H1 (cell line): ENCODE measurements around the gene BABAM2. TPM values are rescaled to one million over a fixed set of nuclear protein-coding genes. Genes with fewer than 3 reads are reported as not detected.

Experiments used
- CTCF ChIA-PET: fragments of 300-600 bp; sonication (Branson Sonifier 250); formaldehyde crosslinking; loops from one replicate; lab custom pipeline; 2021; ENCODE audit not compliant: partially characterized antibody; lab: Charles Lee
- POLR2A ChIA-PET: fragments of 300-600 bp; sonication (Branson Sonifier 250); formaldehyde crosslinking; loops from one replicate; lab custom pipeline; 2021; ENCODE audit warnings: inconsistent platforms; ENCODE audit not compliant: partially characterized antibody; lab: Charles Lee
- DNase-seq, 2 experiments: peaks; one replicate each; pipeline versions ENCODE4 v3.0.0 to v3.0.0-alpha.2; 2010 to 2022; ENCODE audit warnings: low spot score in 2 of 2, low read depth in 1 of 2, mixed read lengths in 1 of 2
- FAIRE-seq: peaks from 2 replicates; lab custom pipeline; 2011; peaks lifted over from hg19 to GRCh38; lab: Jason Lieb, UNC
- H2AFZ ChIP-seq: 2 replicates; pipeline ENCODE4 v1.8.1; 2012; ENCODE audit warnings: low read length, inconsistent platforms
- H2AK5ac ChIP-seq: 2 replicates; pipeline ENCODE4 v1.6.1; 2013; ENCODE audit warnings: low read depth, low read length
- H2BK120ac ChIP-seq: replicated peaks from 2 replicates; pipeline ENCODE3; 2013; ENCODE audit warnings: low read depth, low read length, inconsistent platforms
- H2BK12ac ChIP-seq: 2 replicates; pipeline ENCODE4 v1.6.1; 2013; ENCODE audit warnings: low read depth, low read length
- H2BK15ac ChIP-seq: 2 replicates; pipeline ENCODE4 v1.6.1; 2013; ENCODE audit warnings: low read length
- H2BK20ac ChIP-seq: 2 replicates; pipeline ENCODE4 v1.6.1; 2013; ENCODE audit warnings: low read length
- H2BK5ac ChIP-seq: 2 replicates; pipeline ENCODE4 v1.6.1; 2013; ENCODE audit warnings: low read depth, low read length
- H3K14ac ChIP-seq: 2 replicates; pipeline ENCODE4 v1.6.1; 2013; ENCODE audit warnings: inconsistent platforms; ENCODE audit not compliant: insufficient read length
- H3K18ac ChIP-seq: 2 replicates; pipeline ENCODE4 v1.6.1; 2013; ENCODE audit warnings: low read length; ENCODE audit errors: extremely low read depth
- H3K23ac ChIP-seq: 2 replicates; pipeline ENCODE4 v1.6.1; 2013; ENCODE audit warnings: inconsistent platforms; ENCODE audit not compliant: insufficient read length
- H3K23me2 ChIP-seq: 2 replicates; pipeline ENCODE4 v1.6.1; 2013; ENCODE audit warnings: low read depth, low read length
- H3K27ac ChIP-seq: 2 replicates; pipeline ENCODE4 v1.6.1; 2011; ENCODE audit warnings: low read depth, low read length, inconsistent platforms
- H3K27me3 ChIP-seq, 4 experiments: replicated peaks in 1 of 4; 1 replicate in 1 of 4; 2 replicates in 3 of 4; pipeline versions ENCODE4 v1.6.1 to v1.8.1; 2011 to 2013; ENCODE audit warnings: low read length in 3 of 4, mild to moderate bottlenecking in 3 of 4, inconsistent platforms in 2 of 4, mixed read lengths in 2 of 4, moderate library complexity in 1 of 4; ENCODE audit not compliant: control insufficient read depth in 3 of 4, insufficient read depth in 3 of 4; ENCODE audit errors: extremely low read depth in 1 of 4
- H3K36me3 ChIP-seq, 4 experiments: 2 replicates each; pipeline versions ENCODE4 v1.6.1 to v1.8.1; 2011 to 2013; ENCODE audit warnings: mild to moderate bottlenecking in 4 of 4, low read length in 3 of 4, moderate library complexity in 2 of 4, control low read depth in 1 of 4, inconsistent platforms in 1 of 4; ENCODE audit not compliant: insufficient read depth in 4 of 4, control insufficient read depth in 2 of 4
- H3K4ac ChIP-seq: replicated peaks from 2 replicates; pipeline ENCODE3; 2013; ENCODE audit warnings: low read length, low read depth, mixed read lengths, inconsistent platforms; ENCODE audit not compliant: insufficient read length
- H3K4me1 ChIP-seq, 4 experiments: replicated peaks in 1 of 4; 1 replicate in 1 of 4; 2 replicates in 3 of 4; pipeline versions ENCODE4 v1.6.1 to v1.8.1; 2011 to 2013; ENCODE audit warnings: low read length in 3 of 4, inconsistent platforms in 2 of 4, mixed read lengths in 1 of 4; ENCODE audit not compliant: insufficient read depth in 4 of 4, control insufficient read depth in 3 of 4
- H3K4me2 ChIP-seq, 2 experiments: 2 replicates each; pipeline versions ENCODE4 v1.6.1 to v1.8.1; 2011 to 2013; ENCODE audit warnings: low read depth in 2 of 2, low read length in 2 of 2, control low read depth in 1 of 2, inconsistent platforms in 1 of 2, mild to moderate bottlenecking in 1 of 2; ENCODE audit not compliant: insufficient read depth in 1 of 2
- H3K4me3 ChIP-seq, 4 experiments: fragments of 200-600, 300-600 bp in 1 of 4; sonication (generic), shearing (Covaris generic), sonication (Bioruptor Twin) in 1 of 4; 2 replicates each; pipeline versions ENCODE4 v1.5.1 to v1.8.1; 2011 to 2016; ENCODE audit warnings: low read length in 4 of 4, low read depth in 3 of 4, control low read depth in 2 of 4, inconsistent platforms in 2 of 4, mild to moderate bottlenecking in 2 of 4, mixed read lengths in 1 of 4, moderate library complexity in 1 of 4; ENCODE audit not compliant: insufficient read depth in 2 of 4; ENCODE audit errors: extremely low read depth in 1 of 4
- H3K56ac ChIP-seq: replicated peaks from 2 replicates; pipeline ENCODE3; 2013; ENCODE audit warnings: low read depth, mild to moderate bottlenecking, mixed read lengths, low read length, inconsistent platforms; ENCODE audit not compliant: insufficient read length
- H3K79me1 ChIP-seq: 2 replicates; pipeline ENCODE4 v1.6.1; 2013; ENCODE audit warnings: low read depth, low read length, control low read depth
- H3K79me2 ChIP-seq, 2 experiments: 2 replicates each; pipeline versions ENCODE4 v1.6.1 to v1.8.1; 2012 to 2013; ENCODE audit warnings: low read length in 2 of 2, mild to moderate bottlenecking in 2 of 2, inconsistent platforms in 1 of 2; ENCODE audit not compliant: insufficient read depth in 2 of 2, control insufficient read depth in 1 of 2
- H3K9ac ChIP-seq, 4 experiments: replicated peaks in 1 of 4; 1 replicate in 1 of 4; 2 replicates in 3 of 4; pipeline versions ENCODE4 v1.6.1 to v1.8.1; 2011 to 2013; ENCODE audit warnings: low read depth in 3 of 4, low read length in 3 of 4, control low read depth in 2 of 4, mild to moderate bottlenecking in 2 of 4, moderate library complexity in 2 of 4, inconsistent platforms in 1 of 4; ENCODE audit errors: extremely low read depth in 1 of 4
- H3K9me3 ChIP-seq, 2 experiments: 2 replicates each; pipeline versions ENCODE4 v1.6.1 to v1.8.1; 2012 to 2013; ENCODE audit warnings: mild to moderate bottlenecking in 2 of 2, moderate library complexity in 2 of 2, control low read depth in 1 of 2, inconsistent platforms in 1 of 2, low read depth in 1 of 2, low read length in 1 of 2, mixed read lengths in 1 of 2; ENCODE audit not compliant: insufficient read depth in 2 of 2
- H4K20me1 ChIP-seq, 2 experiments: replicated peaks in 1 of 2; 2 replicates each; pipeline versions ENCODE3 to v1.8.1; 2011 to 2013; ENCODE audit warnings: inconsistent platforms in 2 of 2, low read length in 2 of 2, mild to moderate bottlenecking in 1 of 2; ENCODE audit not compliant: insufficient read depth in 2 of 2, control insufficient read depth in 1 of 2
- H4K5ac ChIP-seq: 2 replicates; pipeline ENCODE4 v1.6.1; 2013; ENCODE audit warnings: low read length, low read depth, mixed read lengths, inconsistent platforms; ENCODE audit not compliant: insufficient read length
- H4K8ac ChIP-seq: 2 replicates; pipeline ENCODE4 v1.8.0; 2013; ENCODE audit warnings: mild to moderate bottlenecking, moderate library complexity, low read length, inconsistent platforms; ENCODE audit not compliant: insufficient read depth; ENCODE audit errors: extremely low read depth
- H4K91ac ChIP-seq: replicated peaks from 2 replicates; pipeline ENCODE3; 2013; ENCODE audit warnings: low read length, mixed read lengths, inconsistent platforms; ENCODE audit not compliant: insufficient read length
- ATF3 ChIP-seq: IDR thresholded peaks from 2 replicates; pipeline ENCODE4 v1.6.1; 2011; ENCODE audit warnings: low read depth, mild to moderate bottlenecking, low read length; ENCODE audit not compliant: insufficient read depth
- BACH1 ChIP-seq: IDR thresholded peaks from 2 replicates; pipeline ENCODE4 v1.6.1; 2012; ENCODE audit warnings: low read length, improper control_type of control experiment
- CBX5 ChIP-seq: fragments of 300-800, 300-1000 bp; sonication (generic); IDR thresholded peaks from 2 replicates; pipeline ENCODE4 v1.7.1; 2016; ENCODE audit warnings: antibody characterized with exemption, low read length, low read depth
- CHD1 ChIP-seq: IDR thresholded peaks from 2 replicates; pipeline ENCODE4 v1.6.1; 2012; ENCODE audit warnings: low read depth, low read length, improper control_type of control experiment
- CHD2 ChIP-seq: IDR thresholded peaks from 2 replicates; pipeline ENCODE4 v1.6.1; 2012; ENCODE audit warnings: low read length, improper control_type of control experiment
- GTF2F1 ChIP-seq: IDR thresholded peaks from 2 replicates; pipeline ENCODE4 v1.6.1; 2012; ENCODE audit warnings: low read depth, low read length, improper control_type of control experiment, borderline replicate concordance
- POLR2A ChIP-seq, 2 experiments: IDR thresholded peaks; 1 replicate in 1 of 2; 2 replicates in 1 of 2; pipeline ENCODE4 v1.6.1; 2011; ENCODE audit warnings: low read depth in 2 of 2, low read length in 2 of 2, mild to moderate bottlenecking in 2 of 2; ENCODE audit errors: control extremely low read depth in 1 of 2
- RFX5 ChIP-seq: IDR thresholded peaks from 2 replicates; pipeline ENCODE4 v1.6.1; 2011; ENCODE audit warnings: low read depth, low read length, improper control_type of control experiment, borderline replicate concordance
- RNF2 ChIP-seq: fragments of 200-900, 300-1000 bp; sonication (generic); IDR thresholded peaks from 2 replicates; pipeline ENCODE4 v1.7.1; 2016; ENCODE audit warnings: borderline replicate concordance, low read depth, mild to moderate bottlenecking, antibody characterized with exemption, low read length; ENCODE audit not compliant: poor library complexity, severe bottlenecking; ENCODE audit errors: missing control alignments
- SAP30 ChIP-seq: fragments of 300-600 bp; sonication (generic); IDR thresholded peaks from 2 replicates; pipeline ENCODE4 v1.7.1; 2012; ENCODE audit warnings: low read length, moderate library complexity, mild to moderate bottlenecking, inconsistent platforms; ENCODE audit not compliant: insufficient read depth, insufficient replicate concordance
- SIRT6 ChIP-seq: IDR thresholded peaks from one replicate; pipeline ENCODE4 v1.7.1; 2012; ENCODE audit warnings: low read length, inconsistent platforms
- SP1 ChIP-seq: IDR thresholded peaks from 2 replicates; pipeline ENCODE4 v1.6.1; 2011; ENCODE audit warnings: low read depth, low read length
- SRF ChIP-seq: IDR thresholded peaks from 2 replicates; pipeline ENCODE4 v1.6.1; 2011; ENCODE audit warnings: mild to moderate bottlenecking, low read depth, low read length, moderate library complexity
- TAF1 ChIP-seq: IDR thresholded peaks from 2 replicates; pipeline ENCODE4 v1.6.1; 2011; ENCODE audit warnings: mild to moderate bottlenecking, low read depth, low read length
- TAF7 ChIP-seq: optimal IDR thresholded peaks from 2 replicates; pipeline ENCODE3; 2011; ENCODE audit warnings: low read depth, mild to moderate bottlenecking, inconsistent platforms, low read length, moderate library complexity, borderline replicate concordance
- TEAD4 ChIP-seq: IDR thresholded peaks from 2 replicates; pipeline ENCODE4 v1.6.1; 2012; ENCODE audit warnings: low read depth, low read length, inconsistent platforms, mixed read lengths
- WGBS, 2 experiments: shearing (Covaris generic) in 1 of 2; methylation state at CpG; one replicate each; pipeline versions ENCODE4 v1.1.6 to v1.1.7; 2013 to 2015; ENCODE audit warnings: low lambda C conversion rate in 2 of 2, mixed read lengths in 2 of 2, inconsistent platforms in 1 of 2, low coverage in 1 of 2, missing lambda C conversion rate in 1 of 2; ENCODE audit not compliant: insufficient replicate concordance in 2 of 2, insufficient coverage in 1 of 2, insufficient read length in 1 of 2; ENCODE audit errors: extremely low coverage in 1 of 2, missing lambda C conversion rate in 1 of 2; 5-methylcytosine and 5-hydroxymethylcytosine counted together
- polyA plus RNA-seq, 7 experiments: library from polyadenylated mRNA; depleted of rRNA in 3 of 7; stranded (reverse) in 5 of 7; unstranded in 2 of 7; fragments of >200 nt in 5 of 7; fragments of 200-250 nt in 2 of 7; gene quantifications; 1 replicate in 5 of 7; 2 replicates in 1 of 7; 4 replicates in 1 of 7; pipeline versions ENCODE4 v1.2.1 to v1.2.3, GENCODE V29; 2011 to 2013; ENCODE audit warnings: missing spikeins in 2 of 7, mixed read lengths in 2 of 7
- total RNA-seq: library from RNA; stranded (reverse); fragmentation: NEBNext Ultra II Directional; extraction: Animal tissue kit (Norgen Biotek cat#: 25700); gene quantifications from 2 replicates; pipeline ENCODE4 v1.2.1, GENCODE V29; 2021

BABAM2 gene
- total and polyA plus RNA-seq, 2 of the 8 experiments (the other 6 are each of a cell fraction or from before 2014, with no cell fraction given), result 15.8 to 20.9 TPM

GRCh38 chr2:27921424-27921823 is 30.9 kb downstream of the BABAM2 start:
- H3K18ac ChIP-seq, result no peak overlapping the region
- no peak overlapping the region for H3K9ac ChIP-seq
- no peak overlapping the region for H2BK12ac ChIP-seq
- H3K4me2 ChIP-seq, result no peak overlapping the region
- no peak overlapping the region for H3K27ac ChIP-seq
- no peak for DNase-seq
- no peaks in the 10 kb centered on the region for H3K9me3 ChIP-seq
- H3K27me3 ChIP-seq, result no peaks in the 10 kb centered on the region
- no peak overlapping the region for H3K4ac ChIP-seq
- no peak overlapping the region for H3K4me3 ChIP-seq
- H4K20me1 ChIP-seq, result no peaks in the 10 kb centered on the region
- no peaks in the 10 kb centered on the region for H3K23me2 ChIP-seq
- FAIRE-seq, result no peak
- H2AK5ac ChIP-seq, result no peak overlapping the region
- no peak overlapping the region for H2BK15ac ChIP-seq
- H2BK5ac ChIP-seq, result no peak overlapping the region
- 0 out of 7 replicates have a peak, but pooled peaks cover 0 to 2% (median 0%) of the 10 kb centered on the region in 4 experiments for H3K4me1 ChIP-seq
- no peak overlapping the region for H2AFZ ChIP-seq
- no peaks in the 10 kb centered on the region for H3K79me2 ChIP-seq
- H4K5ac ChIP-seq, result no peak overlapping the region
- no peaks in the 10 kb centered on the region for H3K79me1 ChIP-seq
- H3K36me3 ChIP-seq, result no peaks in the 10 kb centered on the region
- 92% methylated on average over 2 of the region's 2 CpGs; no CpG with 5 or more reads in 1 of the 2 experiments for WGBS, 2 experiments
- H4K91ac ChIP-seq, result no peak overlapping the region
- no peak overlapping the region for H3K23ac ChIP-seq
- H2BK20ac ChIP-seq, result no peak overlapping the region
- POLR2A ChIA-PET, result no interaction called here
- no peak overlapping the region for H3K56ac ChIP-seq
- H2BK120ac ChIP-seq, result no peak overlapping the region
- no peak overlapping the region for H4K8ac ChIP-seq
- H3K14ac ChIP-seq, result no peak overlapping the region
- CTCF ChIA-PET, result no interaction called here
- TF ChIP-seq SRF, result no peak
- TF ChIP-seq RFX5, result no peak
- TF ChIP-seq GTF2F1, result no peak
- TF ChIP-seq TAF7, result no peak
- TF ChIP-seq POLR2A (IDR thresholded peaks at IDR 0.05; ENCODE audit: control extremely low read depth in 1 of 2, low read depth in 2 of 2, low read length in 2 of 2), result no peak
- TF ChIP-seq CHD2, result no peak
- no peak for TF ChIP-seq CHD1
- no peak for TF ChIP-seq SP1
- no peak for TF ChIP-seq TAF1
- TF ChIP-seq BACH1, result no peak
- TF ChIP-seq RNF2, result no peak
- no peak for TF ChIP-seq SAP30
- TF ChIP-seq SIRT6, result no peak
- TF ChIP-seq ATF3, result no peak
- no peak for TF ChIP-seq TEAD4
- TF ChIP-seq CBX5, result no peak
